IMR-90 (cell line): ENCODE data around the gene SLC2A8. TPM values are rescaled to one million over a fixed set of nuclear protein-coding genes. Genes with fewer than 3 reads are reported as not detected.

Experiments used
- ATAC-seq: fragments of 200-7000 bp; cut with Tn5 transposase; 2 replicates; pipeline ENCODE4 v1.9.1; 2020; ENCODE audit warnings: low read depth, mild to moderate bottlenecking, moderate library complexity
- BruUV-seq: library from RNA; stranded (reverse); fragments of 400-500 nt; replicated peaks from 2 replicates; lab custom pipeline; 2021; lab: Mats Ljungman, UMichigan
- CTCF ChIA-PET: fragments of 300-600 bp; formaldehyde crosslinking; extraction: SDS; loops from one replicate; lab custom pipeline; 2021; ENCODE audit warnings: antibody characterized with exemption; lab: Yijun Ruan, JAX
- POLR2A ChIA-PET: fragments of 300-600 bp; sonication (Branson Sonifier 250); formaldehyde crosslinking; loops from one replicate; lab custom pipeline; 2022; ENCODE audit warnings: antibody characterized with exemption; ENCODE audit not compliant: unreplicated experiment; lab: Charles Lee
- DNase-seq: peaks from one replicate; pipeline ENCODE4 v3.0.0; 2013
- H2AFZ ChIP-seq: replicated peaks from 2 replicates; pipeline ENCODE3; 2013; ENCODE audit warnings: low read length, mild to moderate bottlenecking; ENCODE audit not compliant: poor library complexity
- H2AK5ac ChIP-seq: 2 replicates; pipeline ENCODE4 v1.6.1; 2013; ENCODE audit warnings: low read depth, low read length, inconsistent platforms
- H2AK9ac ChIP-seq: replicated peaks from 2 replicates; pipeline ENCODE3; 2013; ENCODE audit warnings: mild to moderate bottlenecking, low read depth, low read length, moderate library complexity; ENCODE audit not compliant: poor library complexity
- H2BK120ac ChIP-seq: 2 replicates; pipeline ENCODE4 v1.6.1; 2013; ENCODE audit warnings: low read depth, low read length, inconsistent platforms
- H2BK15ac ChIP-seq: 3 replicates; pipeline ENCODE4 v1.6.1; 2013; ENCODE audit warnings: low read depth, low read length, inconsistent platforms
- H2BK20ac ChIP-seq: 2 replicates; pipeline ENCODE4 v1.6.1; 2013; ENCODE audit warnings: low read depth, mild to moderate bottlenecking, inconsistent platforms, low read length, moderate library complexity
- H2BK5ac ChIP-seq: 2 replicates; pipeline ENCODE4 v1.6.1; 2013; ENCODE audit warnings: mild to moderate bottlenecking, low read depth, low read length, inconsistent platforms; ENCODE audit not compliant: poor library complexity, severe bottlenecking
- H3K14ac ChIP-seq: replicated peaks from 2 replicates; pipeline ENCODE4 v1.6.1; 2013; ENCODE audit warnings: low read depth, low read length, inconsistent platforms
- H3K18ac ChIP-seq: 2 replicates; pipeline ENCODE4 v1.6.1; 2013; ENCODE audit warnings: low read depth, low read length, control low read depth
- H3K23ac ChIP-seq: 2 replicates; pipeline ENCODE4 v1.6.1; 2013; ENCODE audit warnings: low read depth, low read length, inconsistent platforms
- H3K27ac ChIP-seq: 2 replicates; pipeline ENCODE4 v1.5.1; 2013; ENCODE audit warnings: mild to moderate bottlenecking, control low read depth, low read length; ENCODE audit not compliant: insufficient read depth
- H3K27me3 ChIP-seq: 2 replicates; pipeline ENCODE4 v1.6.1; 2013; ENCODE audit warnings: low read length; ENCODE audit not compliant: control insufficient read depth, insufficient read depth
- H3K36me3 ChIP-seq: 2 replicates; pipeline ENCODE4 v1.6.1; 2013; ENCODE audit warnings: low read length, mixed read lengths; ENCODE audit not compliant: control insufficient read depth, insufficient read depth
- H3K4ac ChIP-seq: 2 replicates; pipeline ENCODE4 v1.6.1; 2013; ENCODE audit warnings: low read depth, low read length, inconsistent platforms
- H3K4me1 ChIP-seq: 2 replicates; pipeline ENCODE4 v1.6.1; 2013; ENCODE audit warnings: low read length, mixed read lengths; ENCODE audit not compliant: control insufficient read depth, insufficient read depth
- H3K4me2 ChIP-seq: 2 replicates; pipeline ENCODE4 v1.6.1; 2013; ENCODE audit warnings: low read depth, mild to moderate bottlenecking, control low read depth, low read length, moderate library complexity
- H3K4me3 ChIP-seq: 2 replicates; pipeline ENCODE4 v1.5.1; 2013; ENCODE audit warnings: low read depth, mild to moderate bottlenecking, control low read depth, low read length, moderate library complexity; ENCODE audit not compliant: insufficient read depth
- H3K56ac ChIP-seq: 2 replicates; pipeline ENCODE4 v1.6.1; 2013; ENCODE audit warnings: low read length, inconsistent platforms; ENCODE audit not compliant: insufficient read depth; ENCODE audit errors: extremely low read depth
- H3K79me1 ChIP-seq, 2 experiments: 2 replicates each; pipeline ENCODE4 v1.6.1; 2013; ENCODE audit warnings: low read length in 2 of 2, inconsistent platforms in 1 of 2, low read depth in 1 of 2
- H3K9ac ChIP-seq: 2 replicates; pipeline ENCODE4 v1.6.1; 2013; ENCODE audit warnings: low read depth, low read length, control low read depth
- H3K9me1 ChIP-seq: 2 replicates; pipeline ENCODE4 v1.6.1; 2013; ENCODE audit warnings: low read length, inconsistent platforms; ENCODE audit not compliant: insufficient read depth
- H3K9me3 ChIP-seq: 2 replicates; pipeline ENCODE4 v1.6.1; 2013; ENCODE audit warnings: low read length; ENCODE audit not compliant: control insufficient read depth, insufficient read depth
- H4K20me1 ChIP-seq: 2 replicates; pipeline ENCODE4 v1.6.1; 2013; ENCODE audit warnings: low read length, inconsistent platforms; ENCODE audit not compliant: insufficient read depth
- H4K5ac ChIP-seq: 2 replicates; pipeline ENCODE4 v1.6.1; 2013; ENCODE audit warnings: mild to moderate bottlenecking, low read depth, low read length, control low read depth
- H4K8ac ChIP-seq, 2 experiments: 2 replicates each; pipeline ENCODE4 v1.6.1; 2013; ENCODE audit warnings: low read depth in 2 of 2, low read length in 2 of 2, control low read depth in 1 of 2, inconsistent platforms in 1 of 2
- H4K91ac ChIP-seq: 2 replicates; pipeline ENCODE4 v1.6.1; 2013; ENCODE audit warnings: low read depth, low read length, inconsistent platforms; ENCODE audit not compliant: insufficient read depth
- CHD1 ChIP-seq: IDR thresholded peaks from 2 replicates; pipeline ENCODE4 v1.6.1; 2012; ENCODE audit warnings: low read depth, low read length, improper control_type of control experiment
- WGBS, 2 experiments: methylation state at CpG; one replicate each; pipeline versions ENCODE4 v1.1.5 to v1.1.7; 2013; ENCODE audit warnings: missing lambda C conversion rate in 2 of 2; ENCODE audit not compliant: insufficient read length in 1 of 2; ENCODE audit errors: extremely low coverage in 2 of 2; 5-methylcytosine and 5-hydroxymethylcytosine counted together
- dilution Hi-C: fragments of 300-500 bp; cut with HindIII; formaldehyde crosslinking; loops from one replicate; pipeline ENCODE4 v1.14.3; 2018; ENCODE audit warnings: low sequenced_read_pairs; ENCODE audit not compliant: unreplicated experiment
- in situ Hi-C: fragments of 300-500 bp; cut with MboI; formaldehyde crosslinking; loops from 3 replicates; pipeline ENCODE4 v1.14.3; 2019; ENCODE audit warnings: low sequenced_read_pairs, inconsistent platforms, mixed read lengths
- intact Hi-C: fragments of 100-400 bp; cut with micrococcal nuclease; formaldehyde crosslinking; loops from 2 replicates; pipeline ENCODE4 v1.10.0; 2022
- polyA plus RNA-seq, 3 experiments: library from polyadenylated mRNA; depleted of rRNA; stranded (reverse); fragments of >200 nt; gene quantifications; 2 replicates each; pipeline ENCODE4 v1.2.3, GENCODE V29; 2012; ENCODE audit warnings: low replicate concordance in 1 of 3
- total RNA-seq: library from RNA; depleted of rRNA; stranded (reverse); fragments of >200 nt; gene quantifications from 2 replicates; pipeline ENCODE4 v1.2.3, GENCODE V29; 2012
- TF ChIP-seq, protein P1 (sequence below): fragments of 150-350 bp; IDR thresholded peaks from 2 replicates; pipeline ENCODE4 v1.6.1; 2017; ENCODE audit warnings: mild to moderate bottlenecking, antibody characterized with exemption, low read length, low read depth

SLC2A8 gene
- total and polyA plus RNA-seq, 2 of the 4 experiments (the other 2 are of a cell fraction): 9.0 to 12.0 TPM

DNA sequence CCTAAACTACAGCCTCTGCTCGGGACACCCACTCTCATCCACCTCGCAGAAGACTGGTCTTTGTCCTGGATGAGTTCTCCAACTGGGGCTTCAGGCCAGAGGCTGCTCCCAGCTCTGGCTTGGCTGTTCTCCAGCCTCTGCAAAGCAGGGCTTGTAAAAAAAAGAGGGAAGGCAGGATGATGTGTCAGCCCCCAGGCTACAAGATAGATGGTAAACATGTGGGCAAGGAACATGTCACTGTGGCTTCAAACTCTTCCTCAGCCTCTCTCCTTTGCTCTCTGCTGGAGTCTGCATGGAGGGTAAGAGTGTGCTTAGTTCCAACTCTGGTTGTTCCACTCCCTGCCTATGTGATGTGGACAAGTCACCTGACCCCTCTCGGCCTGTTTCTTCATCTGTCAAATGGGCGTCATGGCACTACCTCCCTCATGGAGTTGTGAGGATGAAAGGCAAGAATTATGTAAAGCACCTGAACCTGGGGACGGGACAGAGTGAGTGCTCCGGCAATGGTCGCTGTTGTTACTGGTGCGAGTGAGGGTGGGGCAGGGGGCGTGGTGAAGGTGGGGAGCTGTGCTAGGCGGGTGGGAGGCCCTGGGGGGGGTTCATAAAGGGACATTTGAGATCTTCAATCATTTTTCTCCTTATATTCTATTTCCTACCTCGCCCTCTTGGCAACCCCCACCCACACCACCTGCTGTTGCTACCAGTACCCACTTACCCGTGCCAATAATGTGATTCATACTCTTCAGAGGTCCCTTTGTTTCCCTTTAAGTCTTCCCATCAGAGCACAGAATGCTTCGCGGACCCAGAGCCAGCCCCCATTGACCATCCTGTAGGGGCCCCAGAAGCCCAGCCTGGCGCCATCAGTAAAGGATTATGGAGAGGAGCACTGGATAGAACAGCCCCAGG, 20.4 kb downstream of the SLC2A8 start:
- dilution Hi-C loops: no loop called here
- H2BK20ac ChIP-seq: no peak overlapping the region
- no peak overlapping the region for H2AK5ac ChIP-seq
- H3K56ac ChIP-seq: no peak overlapping the region
- peak; percentile 78 for DNase-seq
- H3K4me1 ChIP-seq: peaks cover 2% of the 10 kb centered on the region
- H3K79me1 ChIP-seq: peaks cover 4 to 8% of the 10 kb centered on the region in 2 experiments
- no peak overlapping the region for H3K23ac ChIP-seq
- no peak overlapping the region for H4K8ac ChIP-seq
- 0 out of 2 replicates have a peak, but pooled peaks cover 2% of the 10 kb centered on the region for H3K36me3 ChIP-seq
- peak; percentile 52 for ATAC-seq
- H2AK9ac ChIP-seq: no peak overlapping the region
- H2AFZ ChIP-seq: peak overlapping the region; percentile 40
- no peak overlapping the region for H2BK15ac ChIP-seq
- ChIA-PET CTCF (interaction anchor here (1.5 kb wide), 1 partner anchor 212 kb away, joined by 3 read pairs; no protein-coding TSS in a partner anchor), POLR2A (interaction anchor here (0.6 kb wide), 1 partner anchor 10 kb away, joined by 3 read pairs; no protein-coding TSS in a partner anchor)
- no peak overlapping the region for H4K91ac ChIP-seq
- no peak overlapping the region for H3K14ac ChIP-seq
- WGBS, 2 experiments: 75% methylated on average over 6 of the region's 15 CpGs; no CpG with 5 or more reads in 1 of the 2 experiments
- no peak overlapping the region for H3K4me3 ChIP-seq
- H3K27me3 ChIP-seq: no peaks in the 10 kb centered on the region
- in situ Hi-C loops: no loop called here
- H3K9ac ChIP-seq: no peak overlapping the region
- H2BK5ac ChIP-seq: no peak overlapping the region
- no peak overlapping the region for H3K4me2 ChIP-seq
- no peaks in the 10 kb centered on the region for H4K20me1 ChIP-seq
- no peak overlapping the region for H3K27ac ChIP-seq
- H3K9me3 ChIP-seq: no peaks in the 10 kb centered on the region
- H3K4ac ChIP-seq: no peak overlapping the region
- no peak for TF ChIP-seq CHD1
- TF ChIP-seq, protein P1, sequence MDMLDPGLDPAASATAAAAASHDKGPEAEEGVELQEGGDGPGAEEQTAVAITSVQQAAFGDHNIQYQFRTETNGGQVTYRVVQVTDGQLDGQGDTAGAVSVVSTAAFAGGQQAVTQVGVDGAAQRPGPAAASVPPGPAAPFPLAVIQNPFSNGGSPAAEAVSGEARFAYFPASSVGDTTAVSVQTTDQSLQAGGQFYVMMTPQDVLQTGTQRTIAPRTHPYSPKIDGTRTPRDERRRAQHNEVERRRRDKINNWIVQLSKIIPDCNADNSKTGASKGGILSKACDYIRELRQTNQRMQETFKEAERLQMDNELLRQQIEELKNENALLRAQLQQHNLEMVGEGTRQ: no peak
- no peak overlapping the region for H3K18ac ChIP-seq
- BruUV-seq: no TSS peak
- H3K9me1 ChIP-seq: peaks cover 9% of the 10 kb centered on the region; the same call in 1 of the 2 replicates
- H4K5ac ChIP-seq: no peak overlapping the region
- intact Hi-C loops: no loop called here
- H2BK120ac ChIP-seq: no peak overlapping the region
